ENCODE data around the gene PZP. TPM values are rescaled to one million over a fixed set of nuclear protein-coding genes. Genes with fewer than 3 reads are reported as not detected.
A peak's percentile ranks its signal among the peaks of the same experiment; 100 is the strongest.

The PZP gene
- total RNA-seq, 1 donor from 2014 or later = not detected

DNA sequence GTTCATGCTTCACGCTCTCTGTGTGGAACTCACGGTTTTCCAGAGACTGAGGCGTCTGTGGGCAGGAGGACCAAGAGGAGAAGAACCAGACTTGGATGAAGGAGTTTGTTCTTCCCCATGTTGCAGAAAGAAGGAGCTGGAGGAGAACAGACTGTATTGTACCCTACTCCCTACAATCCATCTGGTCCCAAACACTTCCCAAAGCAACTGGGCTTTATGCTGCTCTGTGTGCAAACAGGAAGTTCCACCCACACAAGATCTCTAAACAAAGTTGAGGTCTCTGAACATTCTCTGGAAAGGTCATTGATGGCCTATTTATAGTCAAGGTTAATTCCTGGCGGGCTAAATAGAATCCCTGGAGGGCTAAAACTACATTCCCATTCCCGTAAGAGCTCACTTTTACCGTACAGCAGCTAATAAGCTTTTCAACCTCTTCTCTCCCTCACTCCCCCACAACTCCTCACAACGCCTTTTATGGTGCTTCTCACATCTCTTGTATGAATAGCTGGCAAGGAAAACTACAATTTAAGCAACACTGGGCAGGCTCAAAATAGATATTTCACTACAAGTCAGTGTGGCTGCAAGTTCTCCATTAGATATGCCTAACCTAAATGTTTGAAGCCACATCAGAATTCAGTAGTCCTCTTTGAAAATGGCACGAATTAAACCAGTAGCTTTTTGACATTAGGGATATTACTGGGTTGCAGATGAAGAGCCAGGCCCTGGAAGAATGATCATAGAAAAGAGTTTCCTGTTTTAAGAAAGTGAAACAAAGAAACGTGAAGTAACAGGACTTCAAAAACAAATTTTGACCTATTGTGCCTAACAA is 92.2 kb downstream of the PZP start, which contains the start of gene A2M:
TSS of gene A2M (minus strand) at position 189 of the 829 bp plus-strand sequence. CDS start at position 119, 70 bp downstream.
- Mint-ChIP-seq H3K36me3 (ENCODE audit: low read depth, unreplicated experiment) (no peaks in the 10 kb centered on the region), H3K4me3 (ENCODE audit: unreplicated experiment) (peak within 1 kb of the TSS; percentile 30), H3K9me3 (ENCODE audit: unreplicated experiment) (no peaks in the 10 kb centered on the region), H3K27ac (ENCODE audit: unreplicated experiment) (no peak within 1 kb of the TSS), H3K27me3 (ENCODE audit: low read depth, unreplicated experiment) (no peaks in the 10 kb centered on the region), H3K4me1 (ENCODE audit: low read depth, unreplicated experiment) (peaks cover 15% of the 10 kb centered on the region)
- Histone ChIP-seq H3K27me3 (ENCODE audit: insufficient read depth, low read length) (no peaks in the 10 kb centered on the region), H3K9me3 (ENCODE audit: insufficient read depth, low read depth, low read length) (no peaks in the 10 kb centered on the region), H3K4me3 (ENCODE audit: insufficient read depth, low read depth, low read length) (no peak within 1 kb of the TSS), H3K4me1 (ENCODE audit: insufficient read depth, low read length) (no peaks in the 10 kb centered on the region), H3K36me3 (ENCODE audit: insufficient read depth, low read length) (no peaks in the 10 kb centered on the region), H3K27ac (ENCODE audit: low read depth, low read length) (no peak within 1 kb of the TSS), H3K9ac (ENCODE audit: low read length) (no peak within 1 kb of the TSS), H4K20me1 (ENCODE audit: insufficient read depth, low read length) (no peaks in the 10 kb centered on the region), H3K79me2 (ENCODE audit: insufficient read depth, low read length) (no peaks in the 10 kb centered on the region), H3K4me2 (ENCODE audit: low read length) (no peak within 1 kb of the TSS), H2AFZ (ENCODE audit: low read depth, low read length) (no peak within 1 kb of the TSS)
- DNase-seq (ENCODE audit: low read depth) (peak; percentile 0), FAIRE-seq (no peak)
- no peak for TF ChIP-seq CTCF (IDR thresholded peaks at IDR 0.05; ENCODE audit: insufficient read depth, low read depth, low read length)

DNA sequence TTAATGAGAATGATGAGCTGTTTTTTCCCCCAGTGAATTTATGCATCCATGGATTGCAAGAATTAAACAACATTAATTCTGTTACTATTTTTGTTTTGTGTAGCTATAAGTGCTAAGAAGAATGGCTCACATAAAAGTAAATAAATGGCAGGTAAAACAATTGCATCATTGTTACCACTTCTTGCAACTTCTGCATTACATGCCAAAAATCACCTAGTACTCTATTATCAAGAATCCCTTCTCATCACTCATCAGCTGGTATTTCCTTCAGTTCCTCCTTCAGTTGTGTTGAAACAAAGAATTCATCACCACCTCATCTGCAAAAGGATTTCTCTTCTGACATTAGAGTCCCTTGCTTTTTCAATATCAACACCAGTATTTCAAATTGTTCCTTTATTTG is 93.2 kb downstream of the PZP start:
- DNase-seq (ENCODE audit: low read depth) (no peak), FAIRE-seq (no peak)
- no peak for TF ChIP-seq CTCF (IDR thresholded peaks at IDR 0.05; ENCODE audit: insufficient read depth, low read depth, low read length)
- no peak for TF ChIP-seq EZH2 (IDR thresholded peaks at IDR 0.05; ENCODE audit: insufficient read depth, low read length)
- Mint-ChIP-seq H3K36me3 (ENCODE audit: low read depth, unreplicated experiment) (no peaks in the 10 kb centered on the region), H3K4me1 (ENCODE audit: low read depth, unreplicated experiment) (peaks cover 15% of the 10 kb centered on the region), H3K27ac (ENCODE audit: unreplicated experiment) (no peak overlapping the region), H3K27me3 (ENCODE audit: low read depth, unreplicated experiment) (no peaks in the 10 kb centered on the region), H3K4me3 (ENCODE audit: unreplicated experiment) (peak overlapping the region; percentile 30), H3K9me3 (ENCODE audit: unreplicated experiment) (no peaks in the 10 kb centered on the region)
- H3K36me3 ChIP-seq (ENCODE audit: insufficient read depth, low read length) = no peaks in the 10 kb centered on the region
- no peaks in the 10 kb centered on the region for H3K79me2 ChIP-seq (ENCODE audit: insufficient read depth, low read length)
- H3K4me2 ChIP-seq (ENCODE audit: low read length) = no peak overlapping the region
- H3K27ac ChIP-seq (ENCODE audit: low read depth, low read length) = no peak overlapping the region
- H3K9ac ChIP-seq (ENCODE audit: low read length) = no peak overlapping the region
- no peaks in the 10 kb centered on the region for H4K20me1 ChIP-seq (ENCODE audit: insufficient read depth, low read length)
- H2AFZ ChIP-seq (ENCODE audit: low read depth, low read length) = no peak overlapping the region
- H3K4me3 ChIP-seq (ENCODE audit: insufficient read depth, low read depth, low read length) = no peak overlapping the region
- no peaks in the 10 kb centered on the region for H3K4me1 ChIP-seq (ENCODE audit: insufficient read depth, low read length)
- H3K9me3 ChIP-seq (ENCODE audit: insufficient read depth, low read depth, low read length) = no peaks in the 10 kb centered on the region
- no peaks in the 10 kb centered on the region for H3K27me3 ChIP-seq (ENCODE audit: insufficient read depth, low read length)

DNA sequence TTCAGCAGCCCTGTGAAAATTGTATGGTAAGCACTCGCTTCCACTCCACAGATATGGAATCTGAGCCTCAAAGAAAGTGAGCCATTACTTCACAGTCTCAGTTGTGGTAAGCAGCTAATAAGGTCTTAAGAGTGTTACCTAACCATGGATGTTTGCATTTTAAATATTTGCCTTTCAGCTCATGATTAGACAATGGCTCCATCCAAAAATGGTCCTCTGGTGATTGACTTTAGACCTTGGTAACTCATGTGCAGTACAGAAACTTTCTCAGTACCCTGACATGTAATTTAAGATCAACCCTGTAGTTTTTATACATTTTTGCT is 94.2 kb downstream of the PZP start:
- no peaks in the 10 kb centered on the region for H3K9me3 ChIP-seq (ENCODE audit: insufficient read depth, low read depth, low read length)
- no peak overlapping the region for H3K27ac ChIP-seq (ENCODE audit: low read depth, low read length)
- no peaks in the 10 kb centered on the region for H3K9me3 Mint-ChIP-seq (ENCODE audit: unreplicated experiment)
- no peaks in the 10 kb centered on the region for H3K36me3 ChIP-seq (ENCODE audit: insufficient read depth, low read length)
- no peaks in the 10 kb centered on the region for H3K27me3 Mint-ChIP-seq (ENCODE audit: low read depth, unreplicated experiment)
- no peak for DNase-seq (ENCODE audit: low read depth)
- no peaks in the 10 kb centered on the region for H4K20me1 ChIP-seq (ENCODE audit: insufficient read depth, low read length)
- H3K27me3 ChIP-seq (ENCODE audit: insufficient read depth, low read length) = no peaks in the 10 kb centered on the region
- no peak overlapping the region for H2AFZ ChIP-seq (ENCODE audit: low read depth, low read length)
- H3K4me3 Mint-ChIP-seq (ENCODE audit: unreplicated experiment) = no peak overlapping the region
- H3K9ac ChIP-seq (ENCODE audit: low read length) = no peak overlapping the region
- H3K4me1 Mint-ChIP-seq (ENCODE audit: low read depth, unreplicated experiment) = peaks cover 15% of the 10 kb centered on the region
- no peak overlapping the region for H3K27ac Mint-ChIP-seq (ENCODE audit: unreplicated experiment)
- no peak overlapping the region for H3K4me2 ChIP-seq (ENCODE audit: low read length)
- no peaks in the 10 kb centered on the region for H3K36me3 Mint-ChIP-seq (ENCODE audit: low read depth, unreplicated experiment)
- no peak for FAIRE-seq
- H3K4me1 ChIP-seq (ENCODE audit: insufficient read depth, low read length) = no peaks in the 10 kb centered on the region
- TF ChIP-seq EZH2 (IDR thresholded peaks at IDR 0.05; ENCODE audit: insufficient read depth, low read length) (no peak), CTCF (IDR thresholded peaks at IDR 0.05; ENCODE audit: insufficient read depth, low read depth, low read length) (no peak)
- H3K4me3 ChIP-seq (ENCODE audit: insufficient read depth, low read depth, low read length) = no peak overlapping the region
- no peaks in the 10 kb centered on the region for H3K79me2 ChIP-seq (ENCODE audit: insufficient read depth, low read length)

Data from astrocyte (in vitro differentiated cells and primary cell).